GM23338 (cell line): Measurements from ENCODE around the gene PDIA6. TPM values are rescaled to one million over a fixed set of nuclear protein-coding genes. Genes with fewer than 3 reads are reported as not detected.

ENCODE experiments used
- ATAC-seq: fragments of 200-7000 bp; cut with Tn5 transposase; 3 replicates; pipeline ENCODE4 v1.9.1; 2020
- DNase-seq: peaks from one replicate; pipeline ENCODE4 v3.0.0-alpha.2; 2015; ENCODE audit warnings: low spot score
- H2AFZ ChIP-seq: fragments of 200-600 bp; sonication (generic); 2 replicates; pipeline ENCODE4 v1.8.0; 2016; ENCODE audit warnings: antibody characterized with exemption, mild to moderate bottlenecking, moderate library complexity
- H3F3A ChIP-seq: fragments of 200-600 bp; sonication (generic); replicated peaks from 2 replicates; pipeline ENCODE4 v1.8.0; 2017; ENCODE audit warnings: antibody characterized with exemption, mixed run types, low read depth
- H3K27ac ChIP-seq: fragments of 200-600 bp; sonication (generic); 2 replicates; pipeline ENCODE4 v1.6.1; 2016; ENCODE audit warnings: low read depth
- H3K27me3 ChIP-seq: fragments of 200-600 bp; sonication (generic); 2 replicates; pipeline ENCODE4 v1.8.0; 2016; ENCODE audit warnings: mild to moderate bottlenecking, mixed run types, moderate library complexity; ENCODE audit not compliant: insufficient read depth
- H3K36me3 ChIP-seq: fragments of 200-600 bp; sonication (generic); 2 replicates; pipeline ENCODE4 v1.8.0; 2016; ENCODE audit warnings: mild to moderate bottlenecking; ENCODE audit not compliant: insufficient read depth
- H3K4me1 ChIP-seq: fragments of 200-600 bp; sonication (generic); 2 replicates; pipeline ENCODE4 v1.8.0; 2016; ENCODE audit warnings: mild to moderate bottlenecking, moderate library complexity; ENCODE audit not compliant: insufficient read depth
- H3K4me2 ChIP-seq: fragments of 200-600 bp; sonication (generic); 2 replicates; pipeline ENCODE4 v1.7.1; 2017; ENCODE audit warnings: mixed run types
- H3K4me3 ChIP-seq: fragments of 200-600 bp; sonication (generic); 2 replicates; pipeline ENCODE4 v1.6.1; 2016; ENCODE audit warnings: mixed run types
- H3K79me2 ChIP-seq: fragments of 200-600 bp; sonication (generic); replicated peaks from 2 replicates; pipeline ENCODE4 v1.8.0; 2017; ENCODE audit warnings: mild to moderate bottlenecking; ENCODE audit not compliant: insufficient read depth
- H3K9me2 ChIP-seq: fragments of 200-600 bp; sonication (generic); 2 replicates; pipeline ENCODE4 v1.8.0; 2017; ENCODE audit not compliant: insufficient read depth
- H4K20me1 ChIP-seq: fragments of 200-600 bp; sonication (generic); replicated peaks from 2 replicates; pipeline ENCODE4 v1.8.0; 2017; ENCODE audit warnings: mild to moderate bottlenecking; ENCODE audit not compliant: insufficient read depth
- H3K27ac Mint-ChIP-seq: 2 replicates; pipeline ENCODE4 v1.8.0; 2020; ENCODE audit warnings: inconsistent platforms, mild to moderate bottlenecking, moderate library complexity, mixed read lengths
- H3K27me3 Mint-ChIP-seq: 3 replicates; pipeline ENCODE4 v1.8.0; 2022; ENCODE audit warnings: low read depth, mild to moderate bottlenecking, moderate library complexity, mixed read lengths, inconsistent platforms; ENCODE audit not compliant: insufficient read depth, poor library complexity
- H3K36me3 Mint-ChIP-seq: 3 replicates; pipeline ENCODE4 v1.8.0; 2021; ENCODE audit warnings: low read depth, mild to moderate bottlenecking, inconsistent platforms, moderate library complexity, mixed read lengths
- H3K4me1 Mint-ChIP-seq: 3 replicates; pipeline ENCODE4 v1.8.0; 2020; ENCODE audit warnings: mild to moderate bottlenecking, inconsistent platforms, mixed read lengths
- H3K4me3 Mint-ChIP-seq: 3 replicates; pipeline ENCODE4 v1.8.0; 2021; ENCODE audit warnings: moderate library complexity, mild to moderate bottlenecking, inconsistent platforms, mixed read lengths
- H3K9me3 Mint-ChIP-seq: 3 replicates; pipeline ENCODE4 v1.8.0; 2020; ENCODE audit warnings: moderate library complexity, mild to moderate bottlenecking, inconsistent platforms, mixed read lengths
- CREB1 ChIP-seq: fragments of 250-450 bp; sonication (Bioruptor Pico); IDR thresholded peaks from 2 replicates; pipeline ENCODE4 v1.5.0; 2020; ENCODE audit warnings: low read depth, mild to moderate bottlenecking, moderate library complexity
- EZH2 ChIP-seq: fragments of 200-600 bp; sonication (generic); IDR thresholded peaks from one replicate; pipeline ENCODE4 v1.8.0; 2017; ENCODE audit warnings: antibody characterized with exemption, mild to moderate bottlenecking, low read depth; ENCODE audit not compliant: unreplicated experiment
- EZH2phosphoT487 ChIP-seq: fragments of 200-600 bp; sonication (generic); IDR thresholded peaks from one replicate; pipeline ENCODE4 v1.8.1; 2018; ENCODE audit warnings: antibody characterized with exemption; ENCODE audit not compliant: unreplicated experiment
- JUNB ChIP-seq: IDR thresholded peaks from one replicate; pipeline ENCODE4 v1.6.1; 2016; ENCODE audit warnings: antibody characterized with exemption; ENCODE audit not compliant: unreplicated experiment
- NANOG ChIP-seq: IDR thresholded peaks from 2 replicates; pipeline ENCODE4 v1.6.1; 2016; ENCODE audit warnings: antibody characterized with exemption, borderline replicate concordance
- POLR2AphosphoS5 ChIP-seq: IDR thresholded peaks from 2 replicates; pipeline ENCODE4 v1.6.1; 2016; ENCODE audit warnings: antibody characterized with exemption, low read depth
- STAT1 ChIP-seq: IDR thresholded peaks from one replicate; pipeline ENCODE4 v1.6.1; 2016; ENCODE audit warnings: antibody characterized with exemption; ENCODE audit not compliant: unreplicated experiment
- ZNF114 ChIP-seq: fragments of 250-450 bp; sonication (Bioruptor Pico); IDR thresholded peaks from 2 replicates; pipeline ENCODE4 v1.5.0; 2020; ENCODE audit warnings: mild to moderate bottlenecking, moderate library complexity
- ZNF331 ChIP-seq: fragments of 250-450 bp; sonication (Bioruptor Pico); IDR thresholded peaks from 2 replicates; pipeline ENCODE4 v1.5.0; 2020; ENCODE audit warnings: low read depth, mild to moderate bottlenecking, moderate library complexity
- polyA plus RNA-seq: library from polyadenylated mRNA; unstranded; fragments of >200 nt; fragmentation: Nextera tagmentation; extraction: Ambion mirVana; gene quantifications from 2 replicates; pipeline ENCODE4 v1.2.1, GENCODE V29; 2016
- total RNA-seq: library from RNA; depleted of rRNA; stranded (reverse); fragments of >200 nt; shearing (Covaris generic); gene quantifications from 2 replicates; pipeline ENCODE4 v1.2.3, GENCODE V29; 2014
- TF ChIP-seq, protein P1 (sequence below): fragments of 250-450 bp; sonication (Bioruptor Pico); IDR thresholded peaks from 2 replicates; pipeline ENCODE4 v1.5.0; 2020; ENCODE audit warnings: mild to moderate bottlenecking, moderate library complexity
- TF ChIP-seq, protein P2 (sequence below), 2 experiments: fragments of 200-600 bp in 1 of 2; sonication (generic) in 1 of 2; conservative IDR thresholded peaks; 2 replicates each; pipeline versions ENCODE4 v1.5.1 to v1.6.1; 2016 to 2017; ENCODE audit warnings: antibody characterized with exemption in 2 of 2, low read depth in 2 of 2, mild to moderate bottlenecking in 2 of 2, moderate library complexity in 1 of 2
- TF ChIP-seq, protein P3 (sequence below): IDR thresholded peaks from 2 replicates; pipeline ENCODE4 v1.6.1; 2016; ENCODE audit warnings: antibody characterized with exemption
- TF ChIP-seq, protein P4 (sequence below): IDR thresholded peaks from one replicate; pipeline ENCODE4 v1.6.1; 2018; ENCODE audit warnings: antibody characterized with exemption; ENCODE audit not compliant: unreplicated experiment

Gene PDIA6
- total and polyA plus RNA-seq, 2 experiments from 2014 or later = 331 to 382 TPM

DNA sequence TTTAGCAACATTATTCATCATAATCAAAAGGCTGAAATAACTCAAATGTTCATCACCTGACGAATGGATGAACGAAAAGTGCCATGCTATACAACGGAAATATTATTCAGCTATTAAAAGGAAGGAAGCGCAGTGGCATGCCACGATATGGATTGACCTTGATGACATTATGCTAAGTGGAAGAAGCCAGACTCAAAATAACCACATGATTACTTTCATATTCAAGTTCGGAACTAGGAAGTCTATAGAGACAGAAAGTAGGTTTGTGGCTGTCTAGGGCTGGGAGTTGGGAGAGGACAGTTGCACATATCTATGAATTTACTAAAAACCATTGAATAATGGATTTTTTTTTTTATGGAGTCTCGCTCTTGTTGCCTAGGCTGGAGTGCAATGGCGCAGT, 13.4 kb upstream of the PDIA6 start:
- H3K27ac Mint-ChIP-seq = no peak overlapping the region
- DNase-seq (no peak), ATAC-seq (no peak)
- Histone ChIP-seq H3K27ac (no peak overlapping the region), H2AFZ (no peak overlapping the region), H3K4me2 (no peak overlapping the region), H3K27me3 (no peaks in the 10 kb centered on the region), H3K4me1 (no peaks in the 10 kb centered on the region), H4K20me1 (no peaks in the 10 kb centered on the region), H3F3A (no peaks in the 10 kb centered on the region), H3K9me2 (no peaks in the 10 kb centered on the region), H3K79me2 (no peaks in the 10 kb centered on the region), H3K36me3 (no peaks in the 10 kb centered on the region), H3K4me3 (no peak overlapping the region)
- H3K4me1 Mint-ChIP-seq = peaks cover 1% of the 10 kb centered on the region; the same call in 2 of the 3 replicates
- TF ChIP-seq NANOG (no peak), JUNB (no peak), ZNF331 (CRISPR knock-in tag) (no peak), STAT1 (no peak), EZH2phosphoT487 (no peak), POLR2AphosphoS5 (no peak), EZH2 (no peak), CREB1 (CRISPR knock-in tag) (no peak), ZNF114 (CRISPR knock-in tag) (no peak)
- TF ChIP-seq, protein P1, sequence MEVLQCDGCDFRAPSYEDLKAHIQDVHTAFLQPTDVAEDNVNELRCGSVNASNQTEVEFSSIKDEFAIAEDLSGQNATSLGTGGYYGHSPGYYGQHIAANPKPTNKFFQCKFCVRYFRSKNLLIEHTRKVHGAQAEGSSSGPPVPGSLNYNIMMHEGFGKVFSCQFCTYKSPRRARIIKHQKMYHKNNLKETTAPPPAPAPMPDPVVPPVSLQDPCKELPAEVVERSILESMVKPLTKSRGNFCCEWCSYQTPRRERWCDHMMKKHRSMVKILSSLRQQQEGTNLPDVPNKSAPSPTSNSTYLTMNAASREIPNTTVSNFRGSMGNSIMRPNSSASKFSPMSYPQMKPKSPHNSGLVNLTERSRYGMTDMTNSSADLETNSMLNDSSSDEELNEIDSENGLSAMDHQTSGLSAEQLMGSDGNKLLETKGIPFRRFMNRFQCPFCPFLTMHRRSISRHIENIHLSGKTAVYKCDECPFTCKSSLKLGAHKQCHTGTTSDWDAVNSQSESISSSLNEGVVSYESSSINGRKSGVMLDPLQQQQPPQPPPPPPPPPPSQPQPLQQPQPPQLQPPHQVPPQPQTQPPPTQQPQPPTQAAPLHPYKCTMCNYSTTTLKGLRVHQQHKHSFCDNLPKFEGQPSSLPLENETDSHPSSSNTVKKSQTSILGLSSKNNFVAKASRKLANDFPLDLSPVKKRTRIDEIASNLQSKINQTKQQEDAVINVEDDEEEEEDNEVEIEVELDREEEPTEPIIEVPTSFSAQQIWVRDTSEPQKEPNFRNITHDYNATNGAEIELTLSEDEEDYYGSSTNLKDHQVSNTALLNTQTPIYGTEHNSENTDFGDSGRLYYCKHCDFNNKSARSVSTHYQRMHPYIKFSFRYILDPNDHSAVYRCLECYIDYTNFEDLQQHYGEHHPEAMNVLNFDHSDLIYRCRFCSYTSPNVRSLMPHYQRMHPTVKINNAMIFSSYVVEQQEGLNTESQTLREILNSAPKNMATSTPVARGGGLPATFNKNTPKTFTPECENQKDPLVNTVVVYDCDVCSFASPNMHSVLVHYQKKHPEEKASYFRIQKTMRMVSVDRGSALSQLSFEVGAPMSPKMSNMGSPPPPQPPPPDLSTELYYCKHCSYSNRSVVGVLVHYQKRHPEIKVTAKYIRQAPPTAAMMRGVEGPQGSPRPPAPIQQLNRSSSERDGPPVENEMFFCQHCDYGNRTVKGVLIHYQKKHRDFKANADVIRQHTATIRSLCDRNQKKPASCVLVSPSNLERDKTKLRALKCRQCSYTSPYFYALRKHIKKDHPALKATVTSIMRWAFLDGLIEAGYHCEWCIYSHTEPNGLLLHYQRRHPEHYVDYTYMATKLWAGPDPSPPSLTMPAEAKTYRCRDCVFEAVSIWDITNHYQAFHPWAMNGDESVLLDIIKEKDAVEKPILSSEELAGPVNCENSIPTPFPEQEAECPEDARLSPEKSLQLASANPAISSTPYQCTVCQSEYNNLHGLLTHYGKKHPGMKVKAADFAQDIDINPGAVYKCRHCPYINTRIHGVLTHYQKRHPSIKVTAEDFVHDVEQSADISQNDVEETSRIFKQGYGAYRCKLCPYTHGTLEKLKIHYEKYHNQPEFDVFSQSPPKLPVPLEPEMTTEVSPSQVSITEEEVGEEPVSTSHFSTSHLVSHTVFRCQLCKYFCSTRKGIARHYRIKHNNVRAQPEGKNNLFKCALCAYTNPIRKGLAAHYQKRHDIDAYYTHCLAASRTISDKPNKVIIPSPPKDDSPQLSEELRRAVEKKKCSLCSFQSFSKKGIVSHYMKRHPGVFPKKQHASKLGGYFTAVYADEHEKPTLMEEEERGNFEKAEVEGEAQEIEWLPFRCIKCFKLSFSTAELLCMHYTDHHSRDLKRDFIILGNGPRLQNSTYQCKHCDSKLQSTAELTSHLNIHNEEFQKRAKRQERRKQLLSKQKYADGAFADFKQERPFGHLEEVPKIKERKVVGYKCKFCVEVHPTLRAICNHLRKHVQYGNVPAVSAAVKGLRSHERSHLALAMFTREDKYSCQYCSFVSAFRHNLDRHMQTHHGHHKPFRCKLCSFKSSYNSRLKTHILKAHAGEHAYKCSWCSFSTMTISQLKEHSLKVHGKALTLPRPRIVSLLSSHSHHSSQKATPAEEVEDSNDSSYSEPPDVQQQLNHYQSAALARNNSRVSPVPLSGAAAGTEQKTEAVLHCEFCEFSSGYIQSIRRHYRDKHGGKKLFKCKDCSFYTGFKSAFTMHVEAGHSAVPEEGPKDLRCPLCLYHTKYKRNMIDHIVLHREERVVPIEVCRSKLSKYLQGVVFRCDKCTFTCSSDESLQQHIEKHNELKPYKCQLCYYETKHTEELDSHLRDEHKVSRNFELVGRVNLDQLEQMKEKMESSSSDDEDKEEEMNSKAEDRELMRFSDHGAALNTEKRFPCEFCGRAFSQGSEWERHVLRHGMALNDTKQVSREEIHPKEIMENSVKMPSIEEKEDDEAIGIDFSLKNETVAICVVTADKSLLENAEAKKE = no peak
- TF ChIP-seq, protein P2, sequence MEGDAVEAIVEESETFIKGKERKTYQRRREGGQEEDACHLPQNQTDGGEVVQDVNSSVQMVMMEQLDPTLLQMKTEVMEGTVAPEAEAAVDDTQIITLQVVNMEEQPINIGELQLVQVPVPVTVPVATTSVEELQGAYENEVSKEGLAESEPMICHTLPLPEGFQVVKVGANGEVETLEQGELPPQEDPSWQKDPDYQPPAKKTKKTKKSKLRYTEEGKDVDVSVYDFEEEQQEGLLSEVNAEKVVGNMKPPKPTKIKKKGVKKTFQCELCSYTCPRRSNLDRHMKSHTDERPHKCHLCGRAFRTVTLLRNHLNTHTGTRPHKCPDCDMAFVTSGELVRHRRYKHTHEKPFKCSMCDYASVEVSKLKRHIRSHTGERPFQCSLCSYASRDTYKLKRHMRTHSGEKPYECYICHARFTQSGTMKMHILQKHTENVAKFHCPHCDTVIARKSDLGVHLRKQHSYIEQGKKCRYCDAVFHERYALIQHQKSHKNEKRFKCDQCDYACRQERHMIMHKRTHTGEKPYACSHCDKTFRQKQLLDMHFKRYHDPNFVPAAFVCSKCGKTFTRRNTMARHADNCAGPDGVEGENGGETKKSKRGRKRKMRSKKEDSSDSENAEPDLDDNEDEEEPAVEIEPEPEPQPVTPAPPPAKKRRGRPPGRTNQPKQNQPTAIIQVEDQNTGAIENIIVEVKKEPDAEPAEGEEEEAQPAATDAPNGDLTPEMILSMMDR (conservative IDR thresholded peaks at IDR 0.05; ENCODE audit: low read depth in 2 of 2) = no peak
- TF ChIP-seq, protein P3, sequence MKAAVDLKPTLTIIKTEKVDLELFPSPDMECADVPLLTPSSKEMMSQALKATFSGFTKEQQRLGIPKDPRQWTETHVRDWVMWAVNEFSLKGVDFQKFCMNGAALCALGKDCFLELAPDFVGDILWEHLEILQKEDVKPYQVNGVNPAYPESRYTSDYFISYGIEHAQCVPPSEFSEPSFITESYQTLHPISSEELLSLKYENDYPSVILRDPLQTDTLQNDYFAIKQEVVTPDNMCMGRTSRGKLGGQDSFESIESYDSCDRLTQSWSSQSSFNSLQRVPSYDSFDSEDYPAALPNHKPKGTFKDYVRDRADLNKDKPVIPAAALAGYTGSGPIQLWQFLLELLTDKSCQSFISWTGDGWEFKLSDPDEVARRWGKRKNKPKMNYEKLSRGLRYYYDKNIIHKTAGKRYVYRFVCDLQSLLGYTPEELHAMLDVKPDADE = no peak
- TF ChIP-seq, protein P4, sequence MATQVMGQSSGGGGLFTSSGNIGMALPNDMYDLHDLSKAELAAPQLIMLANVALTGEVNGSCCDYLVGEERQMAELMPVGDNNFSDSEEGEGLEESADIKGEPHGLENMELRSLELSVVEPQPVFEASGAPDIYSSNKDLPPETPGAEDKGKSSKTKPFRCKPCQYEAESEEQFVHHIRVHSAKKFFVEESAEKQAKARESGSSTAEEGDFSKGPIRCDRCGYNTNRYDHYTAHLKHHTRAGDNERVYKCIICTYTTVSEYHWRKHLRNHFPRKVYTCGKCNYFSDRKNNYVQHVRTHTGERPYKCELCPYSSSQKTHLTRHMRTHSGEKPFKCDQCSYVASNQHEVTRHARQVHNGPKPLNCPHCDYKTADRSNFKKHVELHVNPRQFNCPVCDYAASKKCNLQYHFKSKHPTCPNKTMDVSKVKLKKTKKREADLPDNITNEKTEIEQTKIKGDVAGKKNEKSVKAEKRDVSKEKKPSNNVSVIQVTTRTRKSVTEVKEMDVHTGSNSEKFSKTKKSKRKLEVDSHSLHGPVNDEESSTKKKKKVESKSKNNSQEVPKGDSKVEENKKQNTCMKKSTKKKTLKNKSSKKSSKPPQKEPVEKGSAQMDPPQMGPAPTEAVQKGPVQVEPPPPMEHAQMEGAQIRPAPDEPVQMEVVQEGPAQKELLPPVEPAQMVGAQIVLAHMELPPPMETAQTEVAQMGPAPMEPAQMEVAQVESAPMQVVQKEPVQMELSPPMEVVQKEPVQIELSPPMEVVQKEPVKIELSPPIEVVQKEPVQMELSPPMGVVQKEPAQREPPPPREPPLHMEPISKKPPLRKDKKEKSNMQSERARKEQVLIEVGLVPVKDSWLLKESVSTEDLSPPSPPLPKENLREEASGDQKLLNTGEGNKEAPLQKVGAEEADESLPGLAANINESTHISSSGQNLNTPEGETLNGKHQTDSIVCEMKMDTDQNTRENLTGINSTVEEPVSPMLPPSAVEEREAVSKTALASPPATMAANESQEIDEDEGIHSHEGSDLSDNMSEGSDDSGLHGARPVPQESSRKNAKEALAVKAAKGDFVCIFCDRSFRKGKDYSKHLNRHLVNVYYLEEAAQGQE = no peak
- H3K27me3 Mint-ChIP-seq = peaks cover 2% of the 10 kb centered on the region
- H3K4me3 Mint-ChIP-seq = no peak overlapping the region
- H3K36me3 Mint-ChIP-seq = no peaks in the 10 kb centered on the region
- no peaks in the 10 kb centered on the region for H3K9me3 Mint-ChIP-seq
